Measurements from ENCODE around the gene ZNF598.

DNA sequence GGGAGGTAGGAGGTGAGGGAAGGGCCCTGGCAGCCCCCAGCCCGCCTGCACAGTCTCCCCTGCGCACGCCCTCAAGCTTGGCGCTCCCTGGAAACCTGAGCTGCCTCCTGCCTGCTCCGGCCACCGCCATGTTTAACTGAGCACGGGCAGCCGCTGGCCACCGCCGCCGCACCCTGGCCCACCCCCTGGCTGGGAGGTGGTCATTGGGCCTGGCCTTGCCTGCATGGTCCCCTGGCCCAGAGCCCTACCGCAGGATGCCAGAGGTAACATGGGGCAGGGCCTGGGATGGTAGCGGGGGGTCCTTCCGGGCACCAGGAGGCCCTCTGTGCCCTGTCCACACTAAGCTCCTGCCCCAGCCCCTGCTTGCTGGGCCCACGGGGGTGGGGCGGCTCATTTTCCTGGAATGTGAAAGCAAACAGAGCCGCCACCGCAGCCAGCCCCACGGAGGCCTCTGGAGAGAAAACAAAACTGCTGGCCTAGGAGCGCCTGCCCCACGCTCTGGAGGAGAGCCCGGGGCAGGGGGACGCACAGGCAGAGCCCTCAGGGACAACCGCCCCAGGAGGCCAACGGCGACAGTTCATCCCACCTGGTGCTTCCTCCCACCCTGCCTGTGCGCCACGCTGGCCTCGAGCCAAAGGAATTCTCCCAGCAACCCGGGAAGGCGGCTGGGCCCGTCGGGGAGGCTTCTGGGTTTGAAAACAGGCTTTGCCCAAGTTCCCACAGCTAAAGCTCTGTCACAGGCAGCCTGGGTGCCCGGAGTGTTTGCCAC lies 26.0 kb upstream of the ZNF598 start:
- no peak for TF ChIP-seq JUNB (IDR thresholded peaks at IDR 0.05; ENCODE audit: unreplicated experiment)
- TF ChIP-seq, protein P1, sequence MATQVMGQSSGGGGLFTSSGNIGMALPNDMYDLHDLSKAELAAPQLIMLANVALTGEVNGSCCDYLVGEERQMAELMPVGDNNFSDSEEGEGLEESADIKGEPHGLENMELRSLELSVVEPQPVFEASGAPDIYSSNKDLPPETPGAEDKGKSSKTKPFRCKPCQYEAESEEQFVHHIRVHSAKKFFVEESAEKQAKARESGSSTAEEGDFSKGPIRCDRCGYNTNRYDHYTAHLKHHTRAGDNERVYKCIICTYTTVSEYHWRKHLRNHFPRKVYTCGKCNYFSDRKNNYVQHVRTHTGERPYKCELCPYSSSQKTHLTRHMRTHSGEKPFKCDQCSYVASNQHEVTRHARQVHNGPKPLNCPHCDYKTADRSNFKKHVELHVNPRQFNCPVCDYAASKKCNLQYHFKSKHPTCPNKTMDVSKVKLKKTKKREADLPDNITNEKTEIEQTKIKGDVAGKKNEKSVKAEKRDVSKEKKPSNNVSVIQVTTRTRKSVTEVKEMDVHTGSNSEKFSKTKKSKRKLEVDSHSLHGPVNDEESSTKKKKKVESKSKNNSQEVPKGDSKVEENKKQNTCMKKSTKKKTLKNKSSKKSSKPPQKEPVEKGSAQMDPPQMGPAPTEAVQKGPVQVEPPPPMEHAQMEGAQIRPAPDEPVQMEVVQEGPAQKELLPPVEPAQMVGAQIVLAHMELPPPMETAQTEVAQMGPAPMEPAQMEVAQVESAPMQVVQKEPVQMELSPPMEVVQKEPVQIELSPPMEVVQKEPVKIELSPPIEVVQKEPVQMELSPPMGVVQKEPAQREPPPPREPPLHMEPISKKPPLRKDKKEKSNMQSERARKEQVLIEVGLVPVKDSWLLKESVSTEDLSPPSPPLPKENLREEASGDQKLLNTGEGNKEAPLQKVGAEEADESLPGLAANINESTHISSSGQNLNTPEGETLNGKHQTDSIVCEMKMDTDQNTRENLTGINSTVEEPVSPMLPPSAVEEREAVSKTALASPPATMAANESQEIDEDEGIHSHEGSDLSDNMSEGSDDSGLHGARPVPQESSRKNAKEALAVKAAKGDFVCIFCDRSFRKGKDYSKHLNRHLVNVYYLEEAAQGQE (IDR thresholded peaks at IDR 0.05; ENCODE audit: unreplicated experiment), result no peak
- TF ChIP-seq, protein P2, sequence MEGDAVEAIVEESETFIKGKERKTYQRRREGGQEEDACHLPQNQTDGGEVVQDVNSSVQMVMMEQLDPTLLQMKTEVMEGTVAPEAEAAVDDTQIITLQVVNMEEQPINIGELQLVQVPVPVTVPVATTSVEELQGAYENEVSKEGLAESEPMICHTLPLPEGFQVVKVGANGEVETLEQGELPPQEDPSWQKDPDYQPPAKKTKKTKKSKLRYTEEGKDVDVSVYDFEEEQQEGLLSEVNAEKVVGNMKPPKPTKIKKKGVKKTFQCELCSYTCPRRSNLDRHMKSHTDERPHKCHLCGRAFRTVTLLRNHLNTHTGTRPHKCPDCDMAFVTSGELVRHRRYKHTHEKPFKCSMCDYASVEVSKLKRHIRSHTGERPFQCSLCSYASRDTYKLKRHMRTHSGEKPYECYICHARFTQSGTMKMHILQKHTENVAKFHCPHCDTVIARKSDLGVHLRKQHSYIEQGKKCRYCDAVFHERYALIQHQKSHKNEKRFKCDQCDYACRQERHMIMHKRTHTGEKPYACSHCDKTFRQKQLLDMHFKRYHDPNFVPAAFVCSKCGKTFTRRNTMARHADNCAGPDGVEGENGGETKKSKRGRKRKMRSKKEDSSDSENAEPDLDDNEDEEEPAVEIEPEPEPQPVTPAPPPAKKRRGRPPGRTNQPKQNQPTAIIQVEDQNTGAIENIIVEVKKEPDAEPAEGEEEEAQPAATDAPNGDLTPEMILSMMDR (conservative IDR thresholded peaks at IDR 0.05; ENCODE audit: low read depth in 2 of 2), result no peak
- no peak for TF ChIP-seq POLR2AphosphoS5 (IDR thresholded peaks at IDR 0.05; ENCODE audit: low read depth)
- no peak for TF ChIP-seq EZH2phosphoT487 (IDR thresholded peaks at IDR 0.05; ENCODE audit: unreplicated experiment)
- no peak for TF ChIP-seq EZH2 (IDR thresholded peaks at IDR 0.05; ENCODE audit: low read depth, unreplicated experiment)

Measured in GM23338 (cell line).